SK-N-SH treated with all-trans-retinoic acid at 6 μM for 48 hours (cell line): ENCODE data around the gene SPOCK1.

Experiments used
- ARNTL ChIP-seq: fragments of 450-650 bp; formaldehyde crosslinking; IDR thresholded peaks from 2 replicates; pipeline ENCODE4 v1.5.0; 2020; ENCODE audit warnings: low read depth, mild to moderate bottlenecking, moderate library complexity, borderline replicate concordance
- CREB5 ChIP-seq: fragments of 250-450 bp; sonication (Bioruptor Pico); IDR thresholded peaks from 2 replicates; pipeline ENCODE4 v1.5.1; 2020; ENCODE audit warnings: low read depth, mild to moderate bottlenecking, moderate library complexity
- ESRRG ChIP-seq: fragments of 250-450 bp; sonication (Bioruptor Pico); IDR thresholded peaks from 2 replicates; pipeline ENCODE4 v1.6.1; 2021; ENCODE audit warnings: mild to moderate bottlenecking
- GLIS3 ChIP-seq: fragments of 250-450 bp; sonication (Bioruptor Pico); IDR thresholded peaks from 2 replicates; pipeline ENCODE4 v1.5.0; 2020; ENCODE audit warnings: mild to moderate bottlenecking, moderate library complexity
- PATZ1 ChIP-seq: fragments of 250-450 bp; sonication (Bioruptor Pico); IDR thresholded peaks from 2 replicates; pipeline ENCODE4 v1.8.0; 2020; ENCODE audit warnings: mild to moderate bottlenecking, moderate library complexity, borderline replicate concordance
- POU6F1 ChIP-seq: fragments of 250-450 bp; sonication (Bioruptor Pico); IDR thresholded peaks from 2 replicates; pipeline ENCODE4 v1.8.0; 2021; ENCODE audit warnings: low read depth, mild to moderate bottlenecking, moderate library complexity, borderline replicate concordance
- TOX ChIP-seq: fragments of 250-450 bp; sonication (Bioruptor Pico); IDR thresholded peaks from 2 replicates; pipeline ENCODE4 v1.8.0; 2021; ENCODE audit warnings: mild to moderate bottlenecking, moderate library complexity, borderline replicate concordance
- ZC3H10 ChIP-seq: fragments of 250-450 bp; sonication (Bioruptor Pico); IDR thresholded peaks from 2 replicates; pipeline ENCODE4 v1.5.1; 2021; ENCODE audit warnings: mild to moderate bottlenecking, moderate library complexity
- ZNF565 ChIP-seq: fragments of 450-650 bp; formaldehyde crosslinking; conservative IDR thresholded peaks from 2 replicates; pipeline ENCODE4 v1.5.0; 2020; ENCODE audit warnings: low read depth, mild to moderate bottlenecking, moderate library complexity
- ZNF8 ChIP-seq: fragments of 450-650 bp; formaldehyde crosslinking; IDR thresholded peaks from 2 replicates; pipeline ENCODE4 v1.5.0; 2020; ENCODE audit warnings: mild to moderate bottlenecking, moderate library complexity

DNA sequence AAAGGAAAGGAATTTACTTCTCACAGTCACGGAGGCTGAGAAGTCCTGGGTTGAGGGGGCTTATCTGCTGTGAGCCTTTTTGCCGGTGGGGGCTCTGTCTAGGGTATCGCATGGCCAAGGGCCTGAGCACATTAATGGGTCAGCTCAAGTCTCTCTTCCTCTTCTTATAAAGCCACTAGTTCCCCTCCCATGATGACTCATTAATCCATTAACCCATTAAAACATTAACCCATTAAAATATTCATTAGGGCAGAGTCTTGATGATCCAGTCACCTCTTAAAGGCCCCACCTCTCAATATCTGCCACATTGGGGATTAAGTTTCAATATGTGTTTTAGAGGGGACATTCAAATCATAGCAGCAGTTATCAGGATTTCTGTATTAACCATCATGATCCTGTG is 406.3 kb downstream of the SPOCK1 start:
- TF ChIP-seq CREB5 (CRISPR knock-in tag) (no peak), ARNTL (CRISPR knock-in tag) (no peak), GLIS3 (no peak), ZNF565 (CRISPR knock-in tag) (no peak), POU6F1 (CRISPR knock-in tag) (no peak), ZNF8 (CRISPR knock-in tag) (no peak), PATZ1 (CRISPR knock-in tag) (no peak), ZC3H10 (CRISPR knock-in tag) (no peak), ESRRG (CRISPR knock-in tag) (no peak), TOX (CRISPR knock-in tag) (no peak)
